Astrocyte (in vitro differentiated cells and primary cell): ENCODE results near the gene CEP95. TPM values are rescaled to one million over a fixed set of nuclear protein-coding genes. Genes with fewer than 3 reads are reported as not detected.

Experiments
- DNase-seq: peaks from one replicate; pipeline ENCODE4 v3.0.0-alpha.2; 2010; ENCODE audit warnings: low read depth
- FAIRE-seq: peaks from 2 replicates; lab custom pipeline; 2011; peaks lifted over from hg19 to GRCh38; lab: Jason Lieb, UNC
- H2AFZ ChIP-seq: 2 replicates; pipeline ENCODE4 v1.6.0; 2012; ENCODE audit warnings: low read depth, low read length, inconsistent platforms
- H3K27ac ChIP-seq: 2 replicates; pipeline ENCODE4 v1.5.1; 2011; ENCODE audit warnings: low read depth, low read length, inconsistent platforms
- H3K27me3 ChIP-seq: 2 replicates; pipeline ENCODE4 v1.6.0; 2011; ENCODE audit warnings: low read length, inconsistent platforms; ENCODE audit not compliant: insufficient read depth
- H3K36me3 ChIP-seq: 2 replicates; pipeline ENCODE4 v1.5.1; 2011; ENCODE audit warnings: low read length, inconsistent platforms; ENCODE audit not compliant: insufficient read depth
- H3K4me1 ChIP-seq: 2 replicates; pipeline ENCODE4 v1.5.1; 2011; ENCODE audit warnings: low read length, inconsistent platforms; ENCODE audit not compliant: insufficient read depth
- H3K4me2 ChIP-seq: 2 replicates; pipeline ENCODE4 v1.6.0; 2012; ENCODE audit warnings: low read length, inconsistent platforms
- H3K4me3 ChIP-seq: 2 replicates; pipeline ENCODE4 v1.5.1; 2011; ENCODE audit warnings: low read depth, mild to moderate bottlenecking, low read length, inconsistent platforms; ENCODE audit not compliant: insufficient read depth
- H3K79me2 ChIP-seq: 2 replicates; pipeline ENCODE4 v1.6.0; 2012; ENCODE audit warnings: mild to moderate bottlenecking, low read length, inconsistent platforms; ENCODE audit not compliant: insufficient read depth
- H3K9ac ChIP-seq: 2 replicates; pipeline ENCODE4 v1.6.0; 2012; ENCODE audit warnings: mild to moderate bottlenecking, low read length, inconsistent platforms
- H3K9me3 ChIP-seq: 2 replicates; pipeline ENCODE4 v1.5.1; 2012; ENCODE audit warnings: low read depth, mild to moderate bottlenecking, low read length, inconsistent platforms; ENCODE audit not compliant: insufficient read depth
- H4K20me1 ChIP-seq: 2 replicates; pipeline ENCODE4 v1.6.0; 2012; ENCODE audit warnings: low read length, inconsistent platforms; ENCODE audit not compliant: insufficient read depth
- H3K27ac Mint-ChIP-seq: one replicate; pipeline ENCODE4 v1.8.0; 2021; ENCODE audit warnings: mild to moderate bottlenecking, mixed read lengths; ENCODE audit not compliant: unreplicated experiment
- H3K27me3 Mint-ChIP-seq: one replicate; pipeline ENCODE4 v1.8.0; 2021; ENCODE audit warnings: low read depth, mixed read lengths; ENCODE audit not compliant: unreplicated experiment
- H3K36me3 Mint-ChIP-seq: one replicate; pipeline ENCODE4 v1.8.0; 2021; ENCODE audit warnings: low read depth, mixed read lengths; ENCODE audit not compliant: unreplicated experiment
- H3K4me1 Mint-ChIP-seq: one replicate; pipeline ENCODE4 v1.8.0; 2021; ENCODE audit warnings: low read depth, mixed read lengths; ENCODE audit not compliant: unreplicated experiment
- H3K4me3 Mint-ChIP-seq: one replicate; pipeline ENCODE4 v1.8.0; 2021; ENCODE audit warnings: mild to moderate bottlenecking, moderate library complexity, mixed read lengths; ENCODE audit not compliant: unreplicated experiment
- H3K9me3 Mint-ChIP-seq: one replicate; pipeline ENCODE4 v1.8.0; 2021; ENCODE audit warnings: mild to moderate bottlenecking, mixed read lengths; ENCODE audit not compliant: unreplicated experiment
- EZH2 ChIP-seq: IDR thresholded peaks from 2 replicates; pipeline ENCODE4 v1.6.1; 2012; ENCODE audit warnings: mild to moderate bottlenecking, low read length, inconsistent platforms; ENCODE audit not compliant: insufficient read depth
- total RNA-seq: library from RNA; stranded (reverse); gene quantifications from 2 replicates; pipeline ENCODE4 v1.2.1, GENCODE V29; 2021
- TF ChIP-seq, protein P1 (sequence below): IDR thresholded peaks from 2 replicates; pipeline ENCODE4 v1.5.1; 2011; ENCODE audit warnings: low read depth, mild to moderate bottlenecking, inconsistent platforms, low read length, moderate library complexity; ENCODE audit not compliant: insufficient read depth

Gene CEP95
- total RNA-seq, 1 donor from 2014 or later, result 35.2 TPM

- H3K27me3 Mint-ChIP-seq, result no peaks in the 10 kb centered on the region
- no peaks in the 10 kb centered on the region for H3K9me3 Mint-ChIP-seq
- no peak overlapping the region for H3K4me2 ChIP-seq
- DNase-seq (no peak), FAIRE-seq (no peak)
- no peaks in the 10 kb centered on the region for H3K79me2 ChIP-seq
- H2AFZ ChIP-seq, result no peak overlapping the region
- no peak overlapping the region for H3K27ac ChIP-seq
- no peaks in the 10 kb centered on the region for H3K27me3 ChIP-seq
- peaks cover 13% of the 10 kb centered on the region for H3K36me3 ChIP-seq
- H3K9me3 ChIP-seq, result no peaks in the 10 kb centered on the region
- H3K4me1 Mint-ChIP-seq, result peaks cover 6% of the 10 kb centered on the region
- peaks cover 15% of the 10 kb centered on the region for H3K36me3 Mint-ChIP-seq
- TF ChIP-seq, protein P1, sequence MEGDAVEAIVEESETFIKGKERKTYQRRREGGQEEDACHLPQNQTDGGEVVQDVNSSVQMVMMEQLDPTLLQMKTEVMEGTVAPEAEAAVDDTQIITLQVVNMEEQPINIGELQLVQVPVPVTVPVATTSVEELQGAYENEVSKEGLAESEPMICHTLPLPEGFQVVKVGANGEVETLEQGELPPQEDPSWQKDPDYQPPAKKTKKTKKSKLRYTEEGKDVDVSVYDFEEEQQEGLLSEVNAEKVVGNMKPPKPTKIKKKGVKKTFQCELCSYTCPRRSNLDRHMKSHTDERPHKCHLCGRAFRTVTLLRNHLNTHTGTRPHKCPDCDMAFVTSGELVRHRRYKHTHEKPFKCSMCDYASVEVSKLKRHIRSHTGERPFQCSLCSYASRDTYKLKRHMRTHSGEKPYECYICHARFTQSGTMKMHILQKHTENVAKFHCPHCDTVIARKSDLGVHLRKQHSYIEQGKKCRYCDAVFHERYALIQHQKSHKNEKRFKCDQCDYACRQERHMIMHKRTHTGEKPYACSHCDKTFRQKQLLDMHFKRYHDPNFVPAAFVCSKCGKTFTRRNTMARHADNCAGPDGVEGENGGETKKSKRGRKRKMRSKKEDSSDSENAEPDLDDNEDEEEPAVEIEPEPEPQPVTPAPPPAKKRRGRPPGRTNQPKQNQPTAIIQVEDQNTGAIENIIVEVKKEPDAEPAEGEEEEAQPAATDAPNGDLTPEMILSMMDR, result no peak
- TF ChIP-seq EZH2, result no peak
- H3K4me3 Mint-ChIP-seq, result no peak overlapping the region
- H3K9ac ChIP-seq, result no peak overlapping the region
- no peak overlapping the region for H3K27ac Mint-ChIP-seq
- no peaks in the 10 kb centered on the region for H4K20me1 ChIP-seq
- H3K4me1 ChIP-seq, result no peaks in the 10 kb centered on the region
- H3K4me3 ChIP-seq, result no peak overlapping the region
Observed at GRCh38 chr17:64488301-64488700, 18.5 kb upstream of the CEP95 start.

GRCh38 chr17:64491034-64491860 lies 15.5 kb upstream of the CEP95 start:
- Mint-ChIP-seq H3K9me3 (no peaks in the 10 kb centered on the region), H3K4me1 (peaks cover 13% of the 10 kb centered on the region), H3K27ac (no peak overlapping the region), H3K36me3 (peaks cover 10% of the 10 kb centered on the region), H3K27me3 (no peaks in the 10 kb centered on the region), H3K4me3 (no peak overlapping the region)
- Histone ChIP-seq H3K4me2 (no peak overlapping the region), H3K79me2 (peaks cover 21% of the 10 kb centered on the region), H3K36me3 (peaks cover 13% of the 10 kb centered on the region), H3K4me3 (no peak overlapping the region), H3K9ac (no peak overlapping the region), H3K9me3 (no peaks in the 10 kb centered on the region), H3K4me1 (peaks cover 4% of the 10 kb centered on the region), H3K27me3 (no peaks in the 10 kb centered on the region), H4K20me1 (peaks cover 8% of the 10 kb centered on the region), H3K27ac (no peak overlapping the region), H2AFZ (no peak overlapping the region)
- FAIRE-seq, result no peak
- TF ChIP-seq, protein P1, result peak; percentile 52
- TF ChIP-seq EZH2, result no peak
- DNase-seq, result no peak

- FAIRE-seq (no peak), DNase-seq (no peak)
- Mint-ChIP-seq H3K4me3 (no peak overlapping the region), H3K4me1 (peaks cover 13% of the 10 kb centered on the region), H3K9me3 (no peaks in the 10 kb centered on the region), H3K27me3 (no peaks in the 10 kb centered on the region), H3K27ac (peak overlapping the region; percentile 82), H3K36me3 (peaks cover 10% of the 10 kb centered on the region)
- Histone ChIP-seq H3K27ac (no peak overlapping the region), H3K36me3 (peaks cover 13% of the 10 kb centered on the region), H3K4me1 (peaks cover 4% of the 10 kb centered on the region), H3K4me3 (no peak overlapping the region), H4K20me1 (peaks cover 8% of the 10 kb centered on the region), H3K9me3 (no peaks in the 10 kb centered on the region), H3K9ac (no peak overlapping the region), H3K27me3 (no peaks in the 10 kb centered on the region), H3K4me2 (no peak overlapping the region), H3K79me2 (peaks cover 26% of the 10 kb centered on the region), H2AFZ (no peak overlapping the region)
- TF ChIP-seq, protein P1, result no peak
- TF ChIP-seq EZH2, result no peak
Observed at GRCh38 chr17:64491994-64492393, 14.8 kb upstream of the CEP95 start.
